ENCODE results near the gene LINGO3. TPM values are rescaled to one million over a fixed set of nuclear protein-coding genes. Genes with fewer than 3 reads are reported as not detected.
"Not testable (repeated sequence)": the region's sequence is repeated elsewhere in the genome, so short reads cannot be mapped to it uniquely, and the experiment has no call there.

LINGO3 gene
- polyA plus RNA-seq, 2 donors: 0.02 TPM; not detected in 1

DNA sequence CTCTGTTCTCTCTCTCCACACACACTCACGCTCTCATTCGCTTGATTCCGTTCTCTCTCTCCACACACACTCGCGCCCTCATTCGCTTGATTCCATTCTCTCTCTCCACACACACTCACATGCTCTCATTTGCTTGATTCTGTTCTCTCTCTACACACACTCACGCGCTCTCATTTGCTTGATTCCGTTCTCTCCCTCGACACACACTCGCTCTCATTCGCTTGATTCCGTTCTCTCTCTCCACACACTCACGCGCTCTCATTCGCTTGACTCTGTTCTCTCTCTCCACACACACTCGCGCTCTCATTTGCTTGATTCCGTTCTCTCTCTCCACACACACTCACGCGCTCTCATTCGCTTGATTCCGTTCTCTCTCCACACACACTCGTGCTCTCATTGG lies 41.9 kb upstream of the LINGO3 start:
- not testable (repeated sequence) for H3K4me3 ChIP-seq (ENCODE audit: low read depth in 1 of 2, low read length in 2 of 2); H3K27ac ChIP-seq (ENCODE audit: low read depth in 2 of 2, low read length in 1 of 2); H3K4me1 ChIP-seq (ENCODE audit: control insufficient read depth in 2 of 2, insufficient read depth in 2 of 2, low read length in 1 of 2); H3K27me3 ChIP-seq (ENCODE audit: control insufficient read depth in 1 of 2, insufficient read depth in 2 of 2, low read length in 2 of 2); H3K9me3 ChIP-seq (ENCODE audit: control insufficient read depth in 2 of 2, insufficient read depth in 1 of 2, low read depth in 1 of 2, low read length in 1 of 2)
- peaks cover 3 to 30% of the 10 kb centered on the region in 2 donors for H3K36me3 ChIP-seq (ENCODE audit: control insufficient read depth in 2 of 2, insufficient read depth in 2 of 2, low read length in 1 of 2)
- 94 to 96% methylated on average over 24 of the region's 24 CpGs for WGBS, 2 donors

DNA sequence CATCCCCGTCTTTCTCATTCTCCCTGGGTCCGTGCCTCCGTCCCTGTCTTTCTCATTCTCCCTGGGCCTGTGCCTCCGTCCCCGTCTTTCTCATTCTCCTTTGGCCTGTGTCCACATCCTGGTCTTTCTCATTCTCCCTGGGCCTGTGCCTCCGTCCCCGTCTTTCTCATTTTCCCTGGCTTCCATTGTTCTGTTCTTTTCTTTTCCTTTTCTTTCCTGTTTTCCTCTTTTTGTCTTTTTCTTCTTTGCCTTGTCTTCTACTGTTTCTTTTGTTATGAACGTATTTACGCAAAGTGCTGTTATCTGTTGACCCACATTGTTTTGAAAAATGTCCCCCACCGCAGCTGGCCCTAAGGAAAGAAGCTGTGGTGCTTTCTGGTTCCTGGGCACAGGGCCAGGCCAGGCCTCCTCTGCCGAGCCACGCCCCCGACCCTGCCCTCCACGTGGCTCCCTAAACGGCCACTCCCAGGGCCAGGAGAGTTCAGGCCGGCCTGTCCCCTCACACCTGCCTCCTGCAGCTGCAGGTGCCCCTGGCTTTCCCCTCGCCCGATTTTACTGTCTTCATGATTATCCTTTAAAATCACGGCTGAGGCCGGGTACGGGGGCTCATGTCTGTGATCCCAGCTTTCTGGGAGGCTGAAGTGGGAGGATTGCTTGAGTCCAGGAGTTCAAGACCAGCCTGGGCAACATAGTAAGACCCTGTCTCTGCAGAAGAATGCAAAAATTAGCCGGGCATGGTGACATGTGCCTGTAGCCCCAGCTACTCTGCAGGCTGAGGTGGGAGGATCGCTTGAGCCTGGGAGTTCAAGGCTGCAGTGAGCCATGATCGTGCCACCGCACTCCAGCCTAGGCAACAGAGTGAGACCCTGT lies 38.1 kb upstream of the LINGO3 start:
- H3K36me3 ChIP-seq (ENCODE audit: control insufficient read depth in 2 of 2, insufficient read depth in 2 of 2, low read length in 1 of 2): peaks cover 0 to 18% of the 10 kb centered on the region in 2 donors

GRCh38 chr19:2345076-2345475 lies 37.1 kb upstream of the LINGO3 start:
- H3K9me3 ChIP-seq (ENCODE audit: control insufficient read depth in 2 of 2, insufficient read depth in 1 of 2, low read depth in 1 of 2, low read length in 1 of 2): peaks cover 0 to 3% of the 10 kb centered on the region in 2 donors
- no peak overlapping the region for H3K4me3 ChIP-seq (ENCODE audit: low read depth in 1 of 2, low read length in 2 of 2)
- no peak overlapping the region for H3K27ac ChIP-seq (ENCODE audit: low read depth in 2 of 2, low read length in 1 of 2)
- peaks cover 0 to 19% of the 10 kb centered on the region in 2 donors for H3K36me3 ChIP-seq (ENCODE audit: control insufficient read depth in 2 of 2, insufficient read depth in 2 of 2, low read length in 1 of 2)
- no peaks in the 10 kb centered on the region for H3K27me3 ChIP-seq (ENCODE audit: control insufficient read depth in 1 of 2, insufficient read depth in 2 of 2, low read length in 2 of 2)
- 96 to 97% methylated on average over 17 of the region's 17 CpGs for WGBS, 2 donors
- peaks cover 0 to 7% of the 10 kb centered on the region in 2 donors for H3K4me1 ChIP-seq (ENCODE audit: control insufficient read depth in 2 of 2, insufficient read depth in 2 of 2, low read length in 1 of 2)

More for the DNA sequence above, 38.1 kb upstream of the LINGO3 start:
- WGBS, 2 donors: 67 to 72% methylated on average over 25 of the region's 25 CpGs
- Histone ChIP-seq H3K9me3 (ENCODE audit: control insufficient read depth in 2 of 2, insufficient read depth in 1 of 2, low read depth in 1 of 2, low read length in 1 of 2) (peaks cover 0 to 3% of the 10 kb centered on the region in 2 donors), H3K27me3 (ENCODE audit: control insufficient read depth in 1 of 2, insufficient read depth in 2 of 2, low read length in 2 of 2) (no peaks in the 10 kb centered on the region), H3K4me3 (ENCODE audit: low read depth in 1 of 2, low read length in 2 of 2) (no peak overlapping the region), H3K4me1 (ENCODE audit: control insufficient read depth in 2 of 2, insufficient read depth in 2 of 2, low read length in 1 of 2) (peaks cover 0 to 7% of the 10 kb centered on the region in 2 donors), H3K27ac (ENCODE audit: low read depth in 2 of 2, low read length in 1 of 2) (no peak overlapping the region)

GRCh38 chr19:2344381-2344870 lies 36.5 kb upstream of the LINGO3 start:
- Histone ChIP-seq H3K4me3 (ENCODE audit: low read depth in 1 of 2, low read length in 2 of 2) (no peak overlapping the region), H3K4me1 (ENCODE audit: control insufficient read depth in 2 of 2, insufficient read depth in 2 of 2, low read length in 1 of 2) (peaks cover 0 to 7% of the 10 kb centered on the region in 2 donors), H3K27ac (ENCODE audit: low read depth in 2 of 2, low read length in 1 of 2) (no peak overlapping the region), H3K27me3 (ENCODE audit: control insufficient read depth in 1 of 2, insufficient read depth in 2 of 2, low read length in 2 of 2) (no peaks in the 10 kb centered on the region), H3K36me3 (ENCODE audit: control insufficient read depth in 2 of 2, insufficient read depth in 2 of 2, low read length in 1 of 2) (peaks cover 0 to 25% of the 10 kb centered on the region in 2 donors), H3K9me3 (ENCODE audit: control insufficient read depth in 2 of 2, insufficient read depth in 1 of 2, low read depth in 1 of 2, low read length in 1 of 2) (peaks cover 0 to 3% of the 10 kb centered on the region in 2 donors)
- 93 to 94% methylated on average over 24 of the region's 24 CpGs for WGBS, 2 donors

GRCh38 chr19:2343289-2343982 lies 35.5 kb upstream of the LINGO3 start:
- peaks cover 0 to 3% of the 10 kb centered on the region in 2 donors for H3K9me3 ChIP-seq (ENCODE audit: control insufficient read depth in 2 of 2, insufficient read depth in 1 of 2, low read depth in 1 of 2, low read length in 1 of 2)
- no peaks in the 10 kb centered on the region for H3K27me3 ChIP-seq (ENCODE audit: control insufficient read depth in 1 of 2, insufficient read depth in 2 of 2, low read length in 2 of 2)
- H3K36me3 ChIP-seq (ENCODE audit: control insufficient read depth in 2 of 2, insufficient read depth in 2 of 2, low read length in 1 of 2): peaks cover 0 to 27% of the 10 kb centered on the region in 2 donors
- WGBS, 2 donors: 91 to 94% methylated on average over 31 of the region's 31 CpGs
- peaks cover 0 to 7% of the 10 kb centered on the region in 2 donors for H3K4me1 ChIP-seq (ENCODE audit: control insufficient read depth in 2 of 2, insufficient read depth in 2 of 2, low read length in 1 of 2)
- H3K4me3 ChIP-seq (ENCODE audit: low read depth in 1 of 2, low read length in 2 of 2): no peak overlapping the region
- no peak overlapping the region for H3K27ac ChIP-seq (ENCODE audit: low read depth in 2 of 2, low read length in 1 of 2)

DNA sequence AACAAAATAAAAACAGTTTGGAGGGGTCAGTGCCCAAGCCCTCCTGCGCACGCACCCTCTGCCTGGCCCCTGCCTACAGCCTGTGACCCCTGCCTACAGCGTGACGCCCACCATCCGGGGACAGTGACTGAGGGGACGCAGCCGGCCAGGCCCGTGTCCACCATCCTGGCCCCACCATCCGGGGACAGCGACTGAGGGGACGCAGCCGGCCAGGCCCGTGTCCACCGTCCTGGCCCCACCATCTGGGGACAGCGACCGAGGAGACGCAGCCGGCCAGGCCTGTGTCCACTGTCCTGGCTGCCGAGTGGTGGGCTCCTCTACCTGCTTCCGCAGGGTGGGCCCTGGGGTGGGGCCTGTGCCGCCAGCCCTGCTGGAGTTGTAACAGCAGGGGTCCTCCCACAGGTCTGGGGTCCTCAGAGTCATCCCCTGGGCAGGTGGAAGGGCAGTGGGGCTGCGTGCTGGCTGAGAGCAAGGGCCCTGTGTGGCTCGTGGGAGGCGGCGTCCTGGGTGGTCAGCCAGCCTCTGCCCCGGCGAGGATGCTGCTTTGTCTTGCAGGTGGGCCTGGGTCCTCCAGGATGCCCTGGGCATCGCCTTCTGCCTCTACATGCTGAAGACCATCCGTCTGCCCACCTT lies 34.8 kb upstream of the LINGO3 start:
- H3K4me3 ChIP-seq (ENCODE audit: low read depth in 1 of 2, low read length in 2 of 2): no peak overlapping the region
- peaks cover 0 to 25% of the 10 kb centered on the region in 2 donors for H3K36me3 ChIP-seq (ENCODE audit: control insufficient read depth in 2 of 2, insufficient read depth in 2 of 2, low read length in 1 of 2)
- 96 to 98% methylated on average over 22 to 29 of the region's 29 CpGs for WGBS, 2 donors
- H3K4me1 ChIP-seq (ENCODE audit: control insufficient read depth in 2 of 2, insufficient read depth in 2 of 2, low read length in 1 of 2): peaks cover 0 to 7% of the 10 kb centered on the region in 2 donors
- H3K27ac ChIP-seq (ENCODE audit: low read depth in 2 of 2, low read length in 1 of 2): no peak overlapping the region
- peaks cover 0 to 3% of the 10 kb centered on the region in 2 donors for H3K9me3 ChIP-seq (ENCODE audit: control insufficient read depth in 2 of 2, insufficient read depth in 1 of 2, low read depth in 1 of 2, low read length in 1 of 2)
- no peaks in the 10 kb centered on the region for H3K27me3 ChIP-seq (ENCODE audit: control insufficient read depth in 1 of 2, insufficient read depth in 2 of 2, low read length in 2 of 2)

GRCh38 chr19:2341982-2342381 lies 34.0 kb upstream of the LINGO3 start:
- no peaks in the 10 kb centered on the region for H3K27me3 ChIP-seq (ENCODE audit: control insufficient read depth in 1 of 2, insufficient read depth in 2 of 2, low read length in 2 of 2)
- H3K9me3 ChIP-seq (ENCODE audit: control insufficient read depth in 2 of 2, insufficient read depth in 1 of 2, low read depth in 1 of 2, low read length in 1 of 2): peaks cover 0 to 3% of the 10 kb centered on the region in 2 donors
- no peak overlapping the region for H3K4me3 ChIP-seq (ENCODE audit: low read depth in 1 of 2, low read length in 2 of 2)
- no peak overlapping the region for H3K27ac ChIP-seq (ENCODE audit: low read depth in 2 of 2, low read length in 1 of 2)
- peaks cover 0 to 25% of the 10 kb centered on the region in 2 donors for H3K36me3 ChIP-seq (ENCODE audit: control insufficient read depth in 2 of 2, insufficient read depth in 2 of 2, low read length in 1 of 2)
- H3K4me1 ChIP-seq (ENCODE audit: control insufficient read depth in 2 of 2, insufficient read depth in 2 of 2, low read length in 1 of 2): peaks cover 0 to 7% of the 10 kb centered on the region in 2 donors
- WGBS, 2 donors: 54 to 63% methylated on average over 15 of the region's 15 CpGs

GRCh38 chr19:2341244-2341751 lies 33.3 kb upstream of the LINGO3 start:
- Histone ChIP-seq H3K27ac (ENCODE audit: low read depth in 2 of 2, low read length in 1 of 2) (no peak overlapping the region), H3K9me3 (ENCODE audit: control insufficient read depth in 2 of 2, insufficient read depth in 1 of 2, low read depth in 1 of 2, low read length in 1 of 2) (peaks cover 0 to 5% of the 10 kb centered on the region in 2 donors)

More at GRCh38 chr19:2341244-2341751, 33.3 kb upstream of the LINGO3 start:
- no peak overlapping the region for H3K4me3 ChIP-seq (ENCODE audit: low read depth in 1 of 2, low read length in 2 of 2)
- H3K27me3 ChIP-seq (ENCODE audit: control insufficient read depth in 1 of 2, insufficient read depth in 2 of 2, low read length in 2 of 2): no peaks in the 10 kb centered on the region
- H3K4me1 ChIP-seq (ENCODE audit: control insufficient read depth in 2 of 2, insufficient read depth in 2 of 2, low read length in 1 of 2): peaks cover 0 to 7% of the 10 kb centered on the region in 2 donors
- 64 to 74% methylated on average over 20 to 24 of the region's 24 CpGs for whole genome bisulfite sequencing, 2 donors
- H3K36me3 ChIP-seq (ENCODE audit: control insufficient read depth in 2 of 2, insufficient read depth in 2 of 2, low read length in 1 of 2): peaks cover 0 to 29% of the 10 kb centered on the region in 2 donors

All from esophagus (tissue), 2 donors.